Activated CD4-positive, alpha-beta T cell treated with anti-CD3 and anti-CD28 coated beads, Interleukin-2, amount 50 U/mL, for 1 hour (primary cell): Measurements from ENCODE around the gene MRPS5.
"Not testable (repeated sequence)": the region's sequence is repeated elsewhere in the genome, so short reads cannot be mapped to it uniquely, and the experiment has no call there.

ENCODE experiments used
- DNase-seq: peaks from one replicate; pipeline ENCODE4 v3.0.0-alpha.2; 2020

MRPS5 gene

DNA sequence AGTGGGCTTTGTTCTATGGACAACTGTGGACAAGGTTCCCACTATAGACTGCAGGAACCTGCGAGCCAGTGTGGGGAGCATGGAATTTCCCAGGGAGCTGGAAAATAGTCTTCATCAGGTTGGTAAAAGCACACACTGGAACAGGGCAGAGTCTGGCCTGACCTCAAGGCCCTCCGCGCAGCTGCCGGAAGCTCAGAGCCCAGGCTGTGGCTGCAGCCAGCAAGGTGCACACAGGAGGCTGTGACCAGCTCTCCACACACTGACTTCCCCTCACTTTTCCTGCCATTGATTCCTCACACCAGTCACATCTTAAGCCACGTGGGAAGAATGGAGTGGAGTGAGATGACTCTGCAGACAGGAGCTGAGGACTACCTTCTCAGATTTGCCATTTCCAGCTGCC, 77.0 kb downstream of the MRPS5 start:
- no peak for DNase-seq

DNA sequence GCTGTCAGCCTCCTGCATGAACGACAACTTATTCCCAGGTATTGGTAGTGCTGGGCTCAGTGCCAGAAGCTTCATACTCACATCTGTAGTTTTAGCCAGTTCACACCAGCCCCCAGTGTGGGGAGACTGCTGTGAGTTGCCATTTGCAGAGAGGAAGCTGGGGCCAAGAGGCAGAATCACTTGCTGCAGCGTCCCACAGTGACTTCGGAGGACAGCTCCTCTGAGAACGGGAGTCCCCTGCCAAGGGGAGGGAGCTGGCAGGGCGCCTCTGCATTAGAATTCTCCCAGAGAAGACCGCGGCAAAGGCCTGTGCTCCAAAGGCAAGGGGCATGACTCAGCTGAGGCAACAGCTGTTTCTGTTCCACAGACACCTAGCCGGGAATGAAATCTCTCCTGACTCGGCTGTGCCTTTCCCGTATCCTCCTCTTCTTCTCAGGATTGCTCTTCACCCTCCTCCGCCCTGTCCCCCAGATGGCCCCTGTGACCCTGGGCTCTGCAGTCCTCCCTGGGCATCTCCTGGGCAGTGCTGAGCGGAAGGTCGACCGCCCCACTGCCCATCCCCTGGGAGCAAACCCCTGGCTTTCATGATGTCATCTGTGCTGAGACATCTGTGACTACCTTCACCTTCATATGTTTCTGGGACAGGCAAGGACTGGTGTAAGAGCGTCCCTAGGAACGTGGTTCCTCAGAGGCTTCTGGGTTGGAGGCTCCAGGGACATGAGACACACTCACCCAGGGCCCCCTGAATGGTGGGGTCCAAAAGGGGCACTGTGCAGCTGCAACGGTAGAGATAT, 78.1 kb downstream of the MRPS5 start:
- DNase-seq, result no peak

DNA sequence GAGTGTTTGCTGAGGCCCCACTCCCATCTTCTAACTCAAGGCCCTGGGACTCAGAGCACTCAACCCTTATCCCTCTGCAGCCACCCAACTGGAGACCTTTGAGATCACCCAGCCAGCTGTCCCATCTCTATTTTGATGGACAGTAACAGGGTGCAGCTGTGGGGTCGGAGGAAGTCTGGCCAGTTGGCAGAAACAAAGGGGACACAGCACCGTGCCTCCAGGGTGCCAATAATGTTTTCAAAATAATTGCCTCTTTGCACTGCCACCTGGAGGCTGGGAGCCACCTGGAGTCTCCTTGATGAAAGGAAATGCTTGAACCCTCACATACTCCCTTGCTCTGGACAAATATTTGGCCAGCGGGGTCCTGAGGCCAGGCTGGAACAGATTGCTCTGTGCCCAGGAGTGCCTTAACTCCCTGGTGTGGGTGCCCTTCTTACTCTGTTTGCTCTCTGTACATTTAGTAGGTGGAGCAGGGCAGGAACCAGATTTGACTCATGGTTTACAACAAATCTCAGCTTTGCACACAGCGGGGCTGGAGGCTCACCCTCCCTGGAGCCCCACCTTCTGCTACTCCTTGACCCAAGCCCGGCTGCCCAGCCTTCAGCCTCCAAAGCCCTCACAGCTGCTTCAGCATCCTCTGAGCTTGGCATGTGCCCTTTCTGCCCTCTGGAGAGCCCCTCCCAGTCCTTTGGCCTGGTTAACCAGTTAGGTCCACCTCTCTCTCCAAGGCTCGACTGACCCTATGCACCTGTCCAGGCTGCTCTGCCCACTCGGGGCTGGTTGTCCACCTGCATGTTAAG, 78.9 kb downstream of the MRPS5 start:
- no peak for DNase-seq

DNA sequence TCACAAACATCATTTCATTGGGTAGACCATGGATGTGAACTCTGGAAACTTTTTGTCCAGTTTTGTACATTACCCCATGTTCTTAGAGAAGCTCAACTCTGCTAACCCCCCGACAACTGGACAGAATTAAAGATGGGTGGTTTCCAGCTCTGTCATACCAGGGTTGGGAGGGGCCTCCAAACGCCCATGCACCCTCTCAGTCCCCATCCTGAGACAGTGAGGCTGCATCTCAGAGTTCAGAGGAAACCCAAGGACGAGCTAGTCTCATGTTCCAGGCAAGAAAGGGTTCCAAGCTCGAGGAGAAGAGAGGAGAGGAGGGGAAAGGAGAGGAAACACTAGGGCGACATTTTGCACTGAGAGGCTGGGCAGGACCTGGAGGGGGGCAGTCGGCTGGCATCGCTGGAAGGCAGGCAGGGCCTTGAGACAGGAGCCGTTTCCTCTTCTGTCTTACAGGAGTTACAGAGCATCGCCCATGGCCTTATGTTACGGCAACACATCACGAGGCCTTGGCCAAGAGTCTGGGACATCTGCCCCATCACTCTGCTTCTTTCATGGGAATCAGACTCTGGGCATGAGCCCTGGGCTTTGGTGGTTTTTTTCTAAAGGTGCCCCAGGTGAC, 79.7 kb downstream of the MRPS5 start:
- DNase-seq, result no peak

DNA sequence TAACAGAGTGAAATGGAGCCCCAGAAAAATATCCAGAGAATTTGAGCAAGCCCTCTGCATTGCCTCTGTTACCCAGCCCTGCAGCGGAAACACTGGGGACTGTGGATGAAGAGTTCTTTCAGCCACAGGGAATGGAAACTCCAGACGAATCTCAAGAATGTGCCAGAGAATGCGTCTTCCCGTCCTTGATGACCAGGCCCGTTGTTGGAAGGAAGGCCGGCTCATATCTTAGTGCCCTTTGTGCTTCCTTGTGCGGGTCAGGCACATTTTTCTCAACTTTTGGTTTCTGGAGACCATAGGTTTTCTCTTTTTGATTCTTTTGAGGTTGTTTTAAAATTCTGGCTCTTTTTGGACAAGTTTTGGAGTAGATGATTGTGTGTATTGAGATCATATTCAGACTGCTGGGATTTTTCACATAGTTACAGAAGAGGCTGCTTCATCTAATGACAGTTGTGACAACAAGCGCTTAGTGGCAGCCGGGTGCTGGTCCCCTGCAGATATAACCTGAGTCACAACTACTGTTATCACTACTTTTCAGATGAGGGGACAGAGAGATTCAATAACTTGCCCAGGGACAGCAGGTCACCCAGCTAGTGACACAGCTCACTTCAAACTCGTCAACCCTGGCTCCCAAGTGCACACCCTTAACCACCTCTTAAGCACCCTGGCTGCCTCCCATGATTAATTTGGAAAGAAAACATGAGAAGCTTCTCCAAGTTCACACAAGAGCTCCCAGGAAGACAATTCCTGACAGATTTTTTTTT, 80.4 kb downstream of the MRPS5 start:
- no peak for DNase-seq

DNA sequence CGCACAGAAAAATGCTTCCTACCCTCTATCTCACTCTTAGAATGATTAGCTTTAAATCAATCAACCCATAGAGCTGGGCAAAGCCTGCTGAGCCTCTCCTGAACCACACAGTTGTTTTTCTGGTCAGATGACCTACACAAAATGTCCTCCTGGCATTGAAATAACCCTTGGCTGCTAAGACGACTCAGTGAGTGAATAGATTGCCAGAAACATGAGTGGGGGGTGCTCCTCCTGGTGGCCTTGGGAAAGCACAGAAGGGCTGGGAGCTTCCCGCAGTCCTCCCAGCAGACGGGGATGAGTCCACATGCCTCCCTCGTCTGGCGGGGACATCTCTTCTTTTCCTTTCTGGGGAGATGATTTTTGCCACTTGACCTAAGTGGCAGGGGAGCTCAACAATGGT, 81.2 kb downstream of the MRPS5 start:
- no peak for DNase-seq

DNA sequence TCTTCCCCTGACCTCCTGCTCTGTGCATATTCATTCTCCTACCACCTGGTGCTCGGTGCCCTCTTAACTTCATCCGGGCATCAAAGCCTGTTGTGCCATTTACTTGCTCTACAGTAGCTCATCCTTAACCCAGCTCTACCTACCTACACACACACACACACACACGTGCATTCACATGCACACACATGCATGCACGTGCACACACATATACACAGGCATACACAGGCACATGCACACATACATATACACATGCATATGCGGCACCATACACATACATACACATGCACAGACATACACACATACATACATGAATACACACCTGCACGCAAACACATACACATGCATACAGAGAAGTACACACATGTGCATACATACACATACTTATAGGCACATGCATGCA, 81.6 kb downstream of the MRPS5 start:
- DNase-seq, result no peak

DNA sequence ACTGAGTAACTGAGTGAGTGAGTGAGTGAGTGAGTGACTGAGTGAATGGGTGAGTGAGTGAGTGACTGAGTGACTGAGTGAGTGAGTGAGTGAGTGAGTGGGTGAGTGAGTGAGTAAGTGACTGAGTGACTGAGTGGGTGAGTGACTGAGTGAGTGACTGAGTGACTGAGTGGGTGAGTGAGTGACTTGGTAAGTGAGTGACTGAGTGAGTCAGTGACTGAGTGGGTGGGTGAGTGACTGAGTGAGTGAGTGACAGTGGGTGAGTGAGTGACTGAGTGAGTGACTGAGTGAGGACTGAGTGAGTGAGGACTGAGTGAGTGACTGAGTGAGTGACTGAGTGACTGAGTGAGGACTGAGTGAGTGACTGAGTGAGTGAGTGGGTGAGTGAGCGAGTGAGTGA, 82.2 kb downstream of the MRPS5 start:
- DNase-seq, result no peak

DNA sequence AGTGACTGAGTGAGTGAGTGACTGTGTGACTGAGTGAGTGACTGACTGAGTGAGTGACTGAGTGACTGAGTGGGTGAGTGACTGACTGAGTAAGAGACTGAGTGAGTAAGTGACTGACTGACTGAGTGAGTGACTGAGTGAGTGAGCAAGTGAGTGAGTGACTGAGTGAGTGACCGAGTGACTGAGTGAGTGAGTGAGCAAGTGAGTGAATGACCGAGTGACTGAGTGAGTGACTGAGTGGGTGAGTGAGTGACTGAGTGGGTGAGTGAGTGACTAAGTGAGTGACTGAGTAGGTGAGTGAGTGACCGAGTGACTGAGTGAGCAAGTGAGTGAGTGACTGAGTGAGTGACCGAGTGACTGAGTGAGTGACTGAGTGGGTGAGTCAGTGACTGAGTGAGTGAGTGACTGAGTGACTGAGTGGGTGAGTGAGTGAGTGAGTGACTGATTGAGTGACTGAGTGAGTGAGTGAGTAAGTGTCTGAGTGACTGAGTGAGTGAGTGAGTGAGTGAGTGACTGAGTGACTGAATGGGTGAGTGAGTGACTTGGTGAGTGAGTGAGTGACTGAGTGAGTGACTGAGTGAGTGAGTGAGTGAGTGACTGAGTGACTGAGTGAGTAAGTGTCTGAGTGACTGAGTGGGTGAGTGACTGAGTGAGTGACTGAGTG, 82.8 kb downstream of the MRPS5 start:
- DNase-seq, result no peak

DNA sequence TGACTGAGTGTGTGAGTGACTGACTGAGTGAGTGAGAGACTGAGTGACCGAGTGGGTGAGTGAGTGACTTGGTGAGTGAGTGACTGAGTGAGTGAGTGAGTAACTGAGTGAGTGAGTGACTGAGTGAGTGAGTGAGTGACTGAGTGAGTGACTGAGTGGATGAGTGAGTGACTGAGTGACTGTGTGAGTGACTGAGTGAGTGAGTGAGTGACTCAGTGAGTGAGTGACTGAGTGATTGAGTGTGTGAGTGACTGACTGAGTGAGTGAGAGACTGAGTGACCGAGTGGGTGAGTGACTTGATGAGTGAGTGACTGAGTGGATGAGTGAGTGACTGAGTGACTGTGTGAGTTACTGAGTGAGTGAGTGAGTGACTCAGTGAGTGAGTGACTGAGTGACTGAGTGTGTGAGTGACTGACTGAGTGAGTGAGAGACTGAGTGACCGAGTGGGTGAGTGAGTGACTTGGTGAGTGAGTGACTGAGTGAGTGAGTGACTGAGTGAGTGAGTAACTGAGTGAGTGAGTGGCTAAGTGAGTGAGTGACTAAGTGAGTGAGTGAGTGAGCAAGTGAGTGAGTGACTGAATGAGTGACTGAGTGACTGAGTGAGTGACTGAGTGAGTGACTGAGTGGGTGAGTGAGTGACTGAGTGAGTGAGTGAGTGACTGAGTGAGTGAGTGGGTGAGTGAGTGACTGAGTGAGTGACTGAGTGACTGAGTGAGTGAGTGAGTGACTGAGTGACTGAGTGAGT, 83.6 kb downstream of the MRPS5 start:
- not testable (repeated sequence) for DNase-seq

DNA sequence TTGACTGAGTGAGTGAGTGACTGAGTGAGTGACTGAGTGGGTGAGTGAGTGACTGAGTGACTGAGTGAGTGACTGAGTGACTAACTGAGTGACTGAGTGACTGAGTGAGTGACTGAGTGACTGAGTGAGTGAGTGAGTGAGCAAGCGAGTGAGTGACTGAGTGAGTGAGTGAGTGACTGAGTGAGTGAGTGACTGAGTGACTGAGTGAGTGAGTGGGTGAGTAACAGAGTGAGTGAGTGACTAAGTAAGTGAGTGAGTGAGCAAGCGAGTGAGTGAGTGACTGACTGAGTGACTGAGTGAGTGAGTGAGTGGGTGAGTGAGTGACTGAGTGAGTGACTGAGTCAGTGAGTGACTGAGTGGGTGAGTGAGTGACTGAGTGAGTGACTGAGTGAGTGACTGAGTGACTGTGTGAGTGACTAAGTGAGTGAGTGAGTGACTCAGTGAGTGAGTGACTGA, 84.2 kb downstream of the MRPS5 start:
- DNase-seq, result no peak

DNA sequence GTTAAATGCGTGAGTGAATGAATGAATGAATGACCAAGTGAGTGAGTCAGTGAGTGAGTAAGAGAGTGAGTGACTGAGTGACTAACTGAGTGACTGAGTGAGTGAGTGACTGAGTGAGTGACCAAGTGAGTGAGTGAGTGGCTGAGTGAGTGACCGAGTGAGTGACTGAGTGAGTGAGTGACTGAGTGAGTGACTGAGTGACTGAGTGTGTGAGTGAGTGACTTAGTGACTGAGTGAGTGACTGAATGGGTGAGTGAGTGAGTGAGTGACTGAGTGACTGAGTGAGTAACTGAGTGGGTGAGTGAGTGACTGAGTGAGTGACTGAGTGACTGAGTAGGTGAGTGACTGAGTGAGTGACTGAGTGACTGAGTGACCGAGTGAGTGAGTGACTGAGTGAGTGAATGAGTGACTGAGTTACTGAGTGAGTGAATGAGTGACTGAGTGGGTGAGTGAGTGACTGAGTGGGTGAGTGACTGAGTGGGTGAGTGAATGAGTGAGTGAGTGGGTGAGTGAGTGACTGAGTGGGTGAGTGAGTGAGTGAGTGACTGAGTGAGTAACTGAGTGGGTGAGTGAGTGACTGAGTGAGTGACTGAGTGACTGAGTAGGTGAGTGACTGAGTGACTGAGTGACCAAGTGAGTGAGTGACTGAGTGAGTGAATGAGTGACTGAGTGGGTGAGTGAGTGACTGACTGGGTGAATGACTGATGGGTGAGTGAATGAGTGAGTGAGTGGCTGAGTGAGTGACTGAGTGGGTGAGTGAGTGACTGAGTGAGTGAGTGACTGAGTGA, 84.8 kb downstream of the MRPS5 start:
- no peak for DNase-seq
